ENCODE measurements around the gene ERCC3.
"Not testable (repeated sequence)": the region's sequence is repeated elsewhere in the genome, so short reads cannot be mapped to it uniquely, and the experiment has no call there.

Gene ERCC3

DNA sequence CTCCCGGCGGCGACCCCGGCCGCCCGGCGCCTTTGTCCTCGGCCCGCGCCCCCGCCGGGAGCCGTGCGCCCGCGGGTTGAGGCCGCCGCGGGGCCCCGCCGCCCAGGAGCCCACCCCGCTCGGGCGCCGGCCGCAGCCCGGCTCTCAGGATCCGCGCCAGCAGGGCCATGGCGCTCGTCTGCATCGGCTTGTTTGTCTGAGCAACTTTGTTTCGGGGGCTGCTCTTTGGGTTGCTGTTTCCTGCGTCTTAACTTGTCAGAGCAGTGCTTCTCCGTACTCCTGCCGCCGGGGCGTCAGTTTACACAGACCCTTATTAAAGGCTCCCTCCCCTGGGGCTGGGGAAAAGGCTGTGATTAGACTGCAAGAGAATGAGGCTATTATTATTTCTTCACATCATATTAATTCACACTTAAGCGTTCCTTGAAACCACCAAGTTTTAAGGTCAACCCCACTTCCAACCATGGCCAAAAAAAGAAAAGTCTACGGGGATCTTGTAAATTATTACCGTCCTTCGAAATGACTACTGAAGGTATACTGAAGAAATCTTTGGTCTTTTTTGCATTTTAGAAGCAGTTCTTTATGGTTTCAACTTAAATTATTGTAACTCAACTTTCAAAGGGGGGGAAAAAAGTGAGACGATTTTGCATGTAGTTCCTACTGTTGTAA is 73.7 kb downstream of the ERCC3 start, which contains the start of gene CYP27C1:
Gene CYP27C1 (minus strand): TSS at position 198 of the 666 bp plus-strand sequence. CDS start 29 bp downstream, at position 169.
- TF ChIP-seq, protein P1, sequence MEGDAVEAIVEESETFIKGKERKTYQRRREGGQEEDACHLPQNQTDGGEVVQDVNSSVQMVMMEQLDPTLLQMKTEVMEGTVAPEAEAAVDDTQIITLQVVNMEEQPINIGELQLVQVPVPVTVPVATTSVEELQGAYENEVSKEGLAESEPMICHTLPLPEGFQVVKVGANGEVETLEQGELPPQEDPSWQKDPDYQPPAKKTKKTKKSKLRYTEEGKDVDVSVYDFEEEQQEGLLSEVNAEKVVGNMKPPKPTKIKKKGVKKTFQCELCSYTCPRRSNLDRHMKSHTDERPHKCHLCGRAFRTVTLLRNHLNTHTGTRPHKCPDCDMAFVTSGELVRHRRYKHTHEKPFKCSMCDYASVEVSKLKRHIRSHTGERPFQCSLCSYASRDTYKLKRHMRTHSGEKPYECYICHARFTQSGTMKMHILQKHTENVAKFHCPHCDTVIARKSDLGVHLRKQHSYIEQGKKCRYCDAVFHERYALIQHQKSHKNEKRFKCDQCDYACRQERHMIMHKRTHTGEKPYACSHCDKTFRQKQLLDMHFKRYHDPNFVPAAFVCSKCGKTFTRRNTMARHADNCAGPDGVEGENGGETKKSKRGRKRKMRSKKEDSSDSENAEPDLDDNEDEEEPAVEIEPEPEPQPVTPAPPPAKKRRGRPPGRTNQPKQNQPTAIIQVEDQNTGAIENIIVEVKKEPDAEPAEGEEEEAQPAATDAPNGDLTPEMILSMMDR (IDR thresholded peaks at IDR 0.05; ENCODE audit: low read depth, low read length, missing control alignments) = no peak
- no peak within 1 kb of the TSS for H3K4me3 ChIP-seq (ENCODE audit: low read depth, low read length)
- no peak for DNase-seq (ENCODE audit: low read depth)

DNA sequence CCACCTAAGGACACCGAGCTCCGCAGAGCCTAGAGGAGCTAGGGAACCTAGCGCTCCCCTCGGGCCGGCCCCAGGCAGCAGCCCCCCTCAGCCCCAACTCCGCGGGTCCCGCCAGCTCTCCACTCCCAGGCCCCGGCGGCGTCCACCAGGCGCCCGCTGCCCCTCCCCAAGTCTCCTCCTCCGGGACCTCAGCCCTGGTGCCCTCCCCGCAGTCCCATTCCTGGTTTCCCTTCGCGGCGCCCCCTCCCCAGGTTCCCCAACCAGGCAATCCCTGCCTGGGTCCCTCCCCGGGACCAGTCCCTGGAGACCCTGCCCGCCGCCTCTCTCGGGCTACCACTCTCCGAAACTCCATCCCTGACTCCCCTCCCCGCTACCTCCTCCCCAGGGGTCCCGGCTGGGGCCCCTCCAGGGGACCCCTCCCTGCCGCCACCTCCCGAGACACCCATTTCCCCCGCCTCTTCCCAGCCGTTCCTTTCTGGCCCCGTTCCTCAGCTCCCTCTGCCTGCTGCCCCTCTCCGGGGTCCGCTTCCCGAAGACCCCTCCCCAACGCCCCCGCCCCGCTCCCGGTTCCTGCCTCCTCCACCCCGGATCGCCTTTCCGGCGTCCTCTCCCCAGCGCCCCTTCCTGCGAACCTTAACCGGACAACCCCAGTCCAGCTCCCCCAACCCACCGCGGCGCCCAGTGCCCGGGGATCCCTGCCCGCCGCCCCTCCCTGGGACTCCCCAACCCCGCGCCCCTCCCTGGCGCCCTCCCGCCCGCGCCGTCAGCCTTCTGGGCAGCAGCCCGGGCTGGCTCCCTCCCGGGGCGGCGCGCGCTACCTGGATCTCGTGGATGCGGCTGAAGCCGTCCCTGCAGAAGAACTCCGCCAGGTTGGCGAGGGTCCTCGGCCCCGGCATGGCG is 74.5 kb downstream of the ERCC3 start:
- DNase-seq (ENCODE audit: low read depth) = no peak
- H3K4me3 ChIP-seq (ENCODE audit: low read depth, low read length) = no peak overlapping the region
- TF ChIP-seq, protein P1 (IDR thresholded peaks at IDR 0.05; ENCODE audit: low read depth, low read length, missing control alignments) = no peak

GRCh38 chr2:127218812-127219170 is 75.2 kb downstream of the ERCC3 start:
- DNase-seq (ENCODE audit: low read depth) = no peak
- H3K4me3 ChIP-seq (ENCODE audit: low read depth, low read length) = no peak overlapping the region
- TF ChIP-seq, protein P1 (IDR thresholded peaks at IDR 0.05; ENCODE audit: low read depth, low read length, missing control alignments) = no peak

DNA sequence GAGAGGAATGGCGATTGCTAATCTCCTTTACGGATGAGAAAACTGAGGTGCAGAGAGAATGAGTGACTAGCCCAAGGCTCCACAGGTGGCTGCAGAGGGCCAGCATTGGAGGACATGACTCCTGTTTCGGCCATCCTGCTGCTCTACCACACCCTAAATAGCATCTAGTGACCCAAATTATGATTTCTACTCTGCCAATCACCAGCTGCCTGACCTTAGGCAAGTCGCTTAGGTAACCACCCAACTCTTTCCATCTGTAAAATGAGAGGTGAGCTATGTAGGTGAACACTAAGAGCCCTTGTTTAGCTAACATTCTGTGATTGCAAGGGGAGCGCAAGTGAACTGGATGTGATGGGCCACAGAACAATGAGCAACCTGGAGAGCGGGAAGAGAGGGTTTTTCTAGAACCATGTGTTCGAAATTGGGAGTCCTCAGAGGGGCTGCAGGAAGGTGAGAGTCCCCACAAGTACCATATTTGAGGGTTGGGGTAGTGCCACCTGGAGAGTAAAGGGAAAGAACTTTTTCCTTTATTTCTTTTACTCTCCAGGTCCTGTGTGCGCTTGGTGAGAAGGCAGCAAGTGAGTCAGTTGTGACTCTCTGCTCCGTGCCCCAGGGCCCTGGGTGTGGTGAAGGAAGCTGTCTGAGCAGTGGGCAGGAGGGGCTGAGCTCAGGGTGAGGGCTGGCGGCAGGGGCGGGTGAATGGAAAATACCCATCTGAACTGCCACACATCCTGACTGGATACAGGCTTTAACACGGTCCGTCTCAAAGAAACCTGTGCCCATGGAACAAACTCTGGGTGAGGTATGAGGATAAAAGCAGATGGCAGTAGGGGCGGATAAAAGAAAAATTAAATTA is 76.2 kb downstream of the ERCC3 start:
- TF ChIP-seq, protein P1 (IDR thresholded peaks at IDR 0.05; ENCODE audit: low read depth, low read length, missing control alignments) = no peak
- no peak for DNase-seq (ENCODE audit: low read depth)
- H3K4me3 ChIP-seq (ENCODE audit: low read depth, low read length) = no peak overlapping the region

DNA sequence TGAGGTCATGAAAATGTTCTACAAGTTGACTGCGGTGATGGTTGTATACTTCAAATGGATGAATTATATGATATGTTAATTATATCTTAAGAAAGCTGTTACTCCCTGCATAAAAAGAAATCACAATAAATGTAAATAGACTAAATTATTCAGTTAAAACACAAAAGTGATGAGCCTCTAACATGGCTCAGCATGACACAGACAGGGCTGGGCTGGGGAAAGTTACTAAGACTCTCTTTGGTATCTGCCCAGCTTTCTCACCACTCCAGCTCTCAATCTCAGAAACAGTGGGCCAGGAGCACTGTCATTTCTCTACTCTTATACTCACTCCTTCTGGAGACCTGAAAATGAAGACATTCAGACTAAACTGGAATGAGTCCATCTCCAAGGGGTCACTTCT is 77.4 kb downstream of the ERCC3 start:
- no peak overlapping the region for H3K4me3 ChIP-seq (ENCODE audit: low read depth, low read length)
- TF ChIP-seq, protein P1 (IDR thresholded peaks at IDR 0.05; ENCODE audit: low read depth, low read length, missing control alignments) = no peak
- DNase-seq (ENCODE audit: low read depth) = no peak

DNA sequence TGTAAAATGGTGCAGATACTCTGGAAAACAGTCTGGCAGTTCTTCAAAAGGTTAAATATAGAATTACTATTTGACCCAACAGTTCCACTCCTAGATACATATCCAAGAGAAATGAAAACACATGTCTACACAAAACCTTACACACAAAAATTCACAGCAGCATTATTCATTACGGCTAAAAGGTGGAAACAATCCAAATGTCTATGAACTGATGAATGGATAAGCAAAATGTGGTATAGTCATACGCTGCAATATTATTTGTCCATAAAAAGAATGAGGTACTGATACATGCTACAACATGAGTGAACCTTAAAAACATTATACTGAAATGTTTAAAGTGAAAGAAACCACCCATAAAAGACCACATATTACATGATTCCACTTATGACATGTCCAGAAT is 77.8 kb downstream of the ERCC3 start:
- TF ChIP-seq, protein P1 (IDR thresholded peaks at IDR 0.05; ENCODE audit: low read depth, low read length, missing control alignments) = no peak
- H3K4me3 ChIP-seq (ENCODE audit: low read depth, low read length) = no peak overlapping the region
- no peak for DNase-seq (ENCODE audit: low read depth)

- H3K4me3 ChIP-seq (ENCODE audit: low read depth, low read length); DNase-seq (ENCODE audit: low read depth): not testable (repeated sequence)
Observed at GRCh38 chr2:127214201-127214600, 79.7 kb downstream of the ERCC3 start.
